Type B pancreatic cell (in vitro differentiated cells): ENCODE results near the gene ACBD3. TPM values are rescaled to one million over a fixed set of nuclear protein-coding genes. Genes with fewer than 3 reads are reported as not detected.

Experiments used
- DNase-seq: peaks from one replicate; pipeline ENCODE4 v3.0.0; 2021; ENCODE audit warnings: mixed read lengths; ENCODE audit not compliant: unreplicated experiment; ENCODE audit errors: extremely low spot score
- H3K27ac Mint-ChIP-seq: 2 replicates; pipeline ENCODE4 v1.8.0; 2021; ENCODE audit warnings: mild to moderate bottlenecking, mixed read lengths
- H3K27me3 Mint-ChIP-seq: 2 replicates; pipeline ENCODE4 v1.8.0; 2021; ENCODE audit warnings: mixed read lengths
- H3K36me3 Mint-ChIP-seq: 2 replicates; pipeline ENCODE4 v1.8.0; 2021; ENCODE audit warnings: mixed read lengths
- H3K4me1 Mint-ChIP-seq: one replicate; pipeline ENCODE4 v1.8.0; 2021; ENCODE audit warnings: mixed read lengths; ENCODE audit not compliant: unreplicated experiment
- H3K4me3 Mint-ChIP-seq: 2 replicates; pipeline ENCODE4 v1.8.0; 2021; ENCODE audit warnings: mild to moderate bottlenecking, mixed read lengths
- H3K9me3 Mint-ChIP-seq: 2 replicates; pipeline ENCODE4 v1.8.0; 2021; ENCODE audit warnings: mixed read lengths
- CTCF ChIP-seq: fragments of 200-600 bp; sonication (generic); conservative IDR thresholded peaks from 2 replicates; pipeline ENCODE4 v1.5.0; 2021; ENCODE audit warnings: antibody characterized with exemption, mild to moderate bottlenecking
- total RNA-seq: library from RNA; stranded (reverse); gene quantifications from 2 replicates; pipeline ENCODE4 v1.2.1, GENCODE V29; 2021; ENCODE audit warnings: low replicate concordance

The ACBD3 gene
- total RNA-seq, 1 donor from 2014 or later: 37.4 TPM

- Mint-ChIP-seq H3K9me3 (no peaks in the 10 kb centered on the region), H3K27me3 (peaks cover 4% of the 10 kb centered on the region), H3K4me1 (peaks cover 7% of the 10 kb centered on the region), H3K4me3 (no peak overlapping the region), H3K36me3 (no peaks in the 10 kb centered on the region), H3K27ac (no peak overlapping the region)
- no peak for DNase-seq
- no peak for TF ChIP-seq CTCF
These were observed 28.7 kb upstream of the ACBD3 start for GRCh38 chr1:226215239-226215638.

- no peak overlapping the region for H3K4me3 Mint-ChIP-seq
- no peaks in the 10 kb centered on the region for H3K9me3 Mint-ChIP-seq
- no peaks in the 10 kb centered on the region for H3K27me3 Mint-ChIP-seq
- no peaks in the 10 kb centered on the region for H3K36me3 Mint-ChIP-seq
- H3K4me1 Mint-ChIP-seq: peaks cover 11% of the 10 kb centered on the region
- DNase-seq: no peak
- H3K27ac Mint-ChIP-seq: no peak overlapping the region
- no peak for TF ChIP-seq CTCF
These were observed 26.0 kb upstream of the ACBD3 start for GRCh38 chr1:226212545-226212944.

GRCh38 chr1:226211181-226211821, 24.8 kb upstream of the ACBD3 start:
- no peak for TF ChIP-seq CTCF
- no peak overlapping the region for H3K4me3 Mint-ChIP-seq
- no peak for DNase-seq
- H3K9me3 Mint-ChIP-seq: no peaks in the 10 kb centered on the region
- H3K4me1 Mint-ChIP-seq: peaks cover 6% of the 10 kb centered on the region
- no peaks in the 10 kb centered on the region for H3K27me3 Mint-ChIP-seq
- H3K36me3 Mint-ChIP-seq: no peaks in the 10 kb centered on the region
- no peak overlapping the region for H3K27ac Mint-ChIP-seq

- H3K4me3 Mint-ChIP-seq: no peak overlapping the region
These were observed 24.1 kb upstream of the ACBD3 start for GRCh38 chr1:226210571-226211176.

GRCh38 chr1:226209307-226210059, 22.9 kb upstream of the ACBD3 start:
- Mint-ChIP-seq H3K36me3 (no peaks in the 10 kb centered on the region), H3K9me3 (no peaks in the 10 kb centered on the region), H3K27ac (no peak overlapping the region), H3K4me1 (peaks cover 6% of the 10 kb centered on the region), H3K27me3 (no peaks in the 10 kb centered on the region), H3K4me3 (no peak overlapping the region)
- no peak for DNase-seq
- no peak for TF ChIP-seq CTCF

More at GRCh38 chr1:226210571-226211176, 24.1 kb upstream of the ACBD3 start:
- Mint-ChIP-seq H3K9me3 (no peaks in the 10 kb centered on the region), H3K27ac (no peak overlapping the region), H3K27me3 (no peaks in the 10 kb centered on the region), H3K36me3 (no peaks in the 10 kb centered on the region), H3K4me1 (peaks cover 6% of the 10 kb centered on the region)
- DNase-seq: no peak
- TF ChIP-seq CTCF: no peak
